Colonic mucosa (tissue), 4 donors: ENCODE data around the gene CCDC102A. TPM values are rescaled to one million over a fixed set of nuclear protein-coding genes. Genes with fewer than 3 reads are reported as not detected.
A peak's percentile ranks its signal among the peaks of the same experiment; 100 is the strongest.

Experiments used
- DNase-seq: peaks from one replicate; pipeline ENCODE4 v3.0.0-alpha.2; 2020
- H3K27ac ChIP-seq: fragments of 200-600 bp; one replicate; pipeline ENCODE4 v1.8.0; 2021
- H3K27me3 ChIP-seq: fragments of 200-600 bp; one replicate; pipeline ENCODE4 v1.8.0; 2021
- H3K36me3 ChIP-seq: fragments of 200-600 bp; one replicate; pipeline ENCODE4 v1.8.0; 2021
- H3K4me1 ChIP-seq: fragments of 200-600 bp; one replicate; pipeline ENCODE4 v1.8.0; 2021; ENCODE audit warnings: mild to moderate bottlenecking
- H3K4me3 ChIP-seq: fragments of 200-600 bp; one replicate; pipeline ENCODE4 v1.8.0; 2021
- H3K9ac ChIP-seq, 2 donors: one replicate each; pipeline ENCODE4 v1.7.0; 2013; ENCODE audit warnings: control low read depth in 2 of 2, low read depth in 2 of 2, low read length in 2 of 2
- H3K9me3 ChIP-seq: fragments of 200-600 bp; one replicate; pipeline ENCODE4 v1.8.0; 2021
- CTCF ChIP-seq: fragments of 200-600 bp; IDR thresholded peaks from one replicate; pipeline ENCODE4 v1.8.0; 2022; ENCODE audit warnings: antibody characterized with exemption, mild to moderate bottlenecking
- intact Hi-C: fragments of 100-400 bp; cut with DNase I; formaldehyde crosslinking; loops from one replicate; pipeline ENCODE4 v1.14.1; 2022
- total RNA-seq, 2 donors: library from RNA; stranded (reverse); fragmentation: NEBNext Ultra II Directional in 1 of 2; extraction: Animal tissue kit (Norgen Biotek cat#: 25700) in 1 of 2; gene quantifications; one replicate each; pipeline ENCODE4 v1.2.1, GENCODE V29; 2021
- donor health status: healthy.
- donor health status: DM: no; HTN: no; CAD: no.
- donor health status: DM: no; HTN: no; CAD: no.

The CCDC102A gene
- total RNA-seq, 2 donors from 2014 or later, result 1.9 to 2.5 TPM

GRCh38 chr16:57544124-57544653, 7.8 kb upstream of the CCDC102A start:
- no peak overlapping the region for H3K9ac ChIP-seq
- H3K27ac ChIP-seq, result no peak overlapping the region
- DNase-seq, result peak; percentile 20
- TF ChIP-seq CTCF, result no peak
- H3K4me3 ChIP-seq, result peak overlapping the region; percentile 1
- H3K9me3 ChIP-seq, result no peaks in the 10 kb centered on the region
- intact Hi-C loops, result no loop called here
- no peaks in the 10 kb centered on the region for H3K36me3 ChIP-seq
- H3K4me1 ChIP-seq, result no peaks in the 10 kb centered on the region
- no peaks in the 10 kb centered on the region for H3K27me3 ChIP-seq

- peak overlapping the region in 1 of 2 donors; percentile 24 for H3K9ac ChIP-seq
- H3K27me3 ChIP-seq, result no peaks in the 10 kb centered on the region
- intact Hi-C loops, result no loop called here
- TF ChIP-seq CTCF, result no peak
- DNase-seq, result no peak
- no peak overlapping the region for H3K27ac ChIP-seq
- H3K4me3 ChIP-seq, result no peak overlapping the region
- H3K4me1 ChIP-seq, result no peaks in the 10 kb centered on the region
- H3K36me3 ChIP-seq, result no peaks in the 10 kb centered on the region
- no peaks in the 10 kb centered on the region for H3K9me3 ChIP-seq
Observed at GRCh38 chr16:57541754-57542435, 5.5 kb upstream of the CCDC102A start.

- H3K4me3 ChIP-seq, result no peak overlapping the region
- no peaks in the 10 kb centered on the region for H3K4me1 ChIP-seq
- H3K9ac ChIP-seq, result no peak overlapping the region
- H3K27me3 ChIP-seq, result no peaks in the 10 kb centered on the region
- peak; percentile 36 for DNase-seq
- H3K36me3 ChIP-seq, result no peaks in the 10 kb centered on the region
- intact Hi-C loops, result no loop called here
- H3K27ac ChIP-seq, result no peak overlapping the region
- no peak for TF ChIP-seq CTCF
- H3K9me3 ChIP-seq, result no peaks in the 10 kb centered on the region
Observed at GRCh38 chr16:57540906-57541753, 4.8 kb upstream of the CCDC102A start.

- no peak overlapping the region for H3K9ac ChIP-seq
- H3K27me3 ChIP-seq, result no peaks in the 10 kb centered on the region
- no peak for TF ChIP-seq CTCF
- no peak overlapping the region for H3K4me3 ChIP-seq
- no peaks in the 10 kb centered on the region for H3K4me1 ChIP-seq
- H3K9me3 ChIP-seq, result no peaks in the 10 kb centered on the region
- intact Hi-C loops, result no loop called here
- H3K27ac ChIP-seq, result no peak overlapping the region
- no peaks in the 10 kb centered on the region for H3K36me3 ChIP-seq
- peak; percentile 6 for DNase-seq
Observed at GRCh38 chr16:57540387-57540786, 4.0 kb upstream of the CCDC102A start.

GRCh38 chr16:57539072-57539796, 2.9 kb upstream of the CCDC102A start:
- DNase-seq, result peak; percentile 9
- no peak for TF ChIP-seq CTCF
- H3K27me3 ChIP-seq, result no peaks in the 10 kb centered on the region
- no peaks in the 10 kb centered on the region for H3K4me1 ChIP-seq
- intact Hi-C loops, result no loop called here
- no peak overlapping the region for H3K27ac ChIP-seq
- H3K4me3 ChIP-seq, result no peak overlapping the region
- no peaks in the 10 kb centered on the region for H3K9me3 ChIP-seq
- no peak overlapping the region for H3K9ac ChIP-seq
- no peaks in the 10 kb centered on the region for H3K36me3 ChIP-seq
